B cell (primary cell): ENCODE results near the gene QSER1. TPM values are rescaled to one million over a fixed set of nuclear protein-coding genes. Genes with fewer than 3 reads are reported as not detected.

Experiments
- ATAC-seq: fragments of 200-7000 bp; cut with Tn5 transposase; one replicate; pipeline ENCODE4 v1.10.0; 2021; ENCODE audit warnings: low read depth, mild to moderate bottlenecking, moderate number of reproducible peaks, moderate library complexity
- CTCF ChIA-PET: fragments of 350-600 bp; sonication (Branson Sonifier 250); formaldehyde crosslinking; loops from one replicate; lab custom pipeline; 2021; ENCODE audit warnings: antibody characterized with exemption, inconsistent platforms; lab: Charles Lee
- POLR2A ChIA-PET: fragments of 350-600 bp; sonication (Branson Sonifier 250); formaldehyde crosslinking; loops from one replicate; lab custom pipeline; 2021; ENCODE audit warnings: antibody characterized with exemption; lab: Charles Lee
- DNase-seq: peaks from one replicate; pipeline ENCODE4 v3.0.0; 2013
- H2AFZ ChIP-seq: 2 replicates; pipeline ENCODE4 v1.6.1; 2012; ENCODE audit warnings: mild to moderate bottlenecking, low read depth, low read length; ENCODE audit not compliant: insufficient read depth, poor library complexity, severe bottlenecking
- H3K27ac ChIP-seq, 2 donors: 1 replicate in 1 of 2; 2 replicates in 1 of 2; pipeline ENCODE4 v1.5.1; 2012 to 2013; ENCODE audit warnings: low read length in 2 of 2, mild to moderate bottlenecking in 2 of 2, moderate library complexity in 1 of 2
- H3K27me3 ChIP-seq, 4 experiments: fragments of 200-600 bp in 1 of 4; sonication (generic) in 1 of 4; replicated peaks in 1 of 4; 1 replicate in 2 of 4; 2 replicates in 2 of 4; pipeline versions ENCODE4 v1.6.1 to v1.7.0; 2013 to 2016; ENCODE audit warnings: low read length in 3 of 4, mild to moderate bottlenecking in 2 of 4, mixed read lengths in 1 of 4, moderate library complexity in 1 of 4; ENCODE audit not compliant: insufficient read depth in 4 of 4, control insufficient read depth in 3 of 4; ENCODE audit errors: control extremely low read depth in 1 of 4
- H3K36me3 ChIP-seq, 2 experiments: replicated peaks in 1 of 2; 1 replicate in 1 of 2; 2 replicates in 1 of 2; pipeline versions ENCODE4 v1.6.1 to v1.7.1; 2013; ENCODE audit warnings: low read length in 1 of 2; ENCODE audit not compliant: insufficient read depth in 2 of 2, control insufficient read depth in 1 of 2; ENCODE audit errors: control extremely low read depth in 1 of 2, extremely low read depth in 1 of 2
- H3K4me1 ChIP-seq, 2 donors: fragments of 200-600 bp in 1 of 2; sonication (generic) in 1 of 2; 1 replicate in 1 of 2; 2 replicates in 1 of 2; pipeline versions ENCODE4 v1.5.1 to v1.6.1; 2013 to 2017; ENCODE audit warnings: low read length in 2 of 2; ENCODE audit not compliant: control insufficient read depth in 2 of 2, insufficient read depth in 2 of 2
- H3K4me2 ChIP-seq: replicated peaks from 2 replicates; pipeline ENCODE3; 2012; ENCODE audit warnings: mild to moderate bottlenecking, low read depth, low read length; ENCODE audit not compliant: poor library complexity, severe bottlenecking
- H3K4me3 ChIP-seq, 5 experiments: fragments of 200-600 bp in 1 of 5; sonication (generic) in 1 of 5; 1 replicate in 3 of 5; 2 replicates in 2 of 5; pipeline versions ENCODE4 v1.5.1 to v1.7.0; 2011 to 2016; ENCODE audit warnings: low read length in 4 of 5, mild to moderate bottlenecking in 4 of 5, low read depth in 2 of 5, control low read depth in 1 of 5, moderate library complexity in 1 of 5; ENCODE audit not compliant: insufficient read depth in 1 of 5; ENCODE audit errors: control extremely low read depth in 1 of 5, extremely low read depth in 1 of 5
- H3K79me2 ChIP-seq: fragments of 200-600 bp; sonication (generic); one replicate; pipeline ENCODE4 v1.6.0; 2016; ENCODE audit warnings: low read length; ENCODE audit not compliant: control insufficient read depth, insufficient read depth
- H3K9ac ChIP-seq: fragments of 200-600 bp; sonication (generic); 2 replicates; pipeline ENCODE4 v1.6.1; 2017; ENCODE audit warnings: mild to moderate bottlenecking, low read length, moderate library complexity
- H3K9me3 ChIP-seq, 3 donors: one replicate each; pipeline versions ENCODE4 v1.6.1 to v1.7.1; 2013; ENCODE audit warnings: low read length in 2 of 3; ENCODE audit not compliant: control insufficient read depth in 2 of 3, insufficient read depth in 1 of 3; ENCODE audit errors: control extremely low read depth in 1 of 3
- H4K20me1 ChIP-seq: 2 replicates; pipeline ENCODE4 v1.6.0; 2012; ENCODE audit warnings: mild to moderate bottlenecking, low read length; ENCODE audit not compliant: insufficient read depth, control insufficient read depth, poor library complexity, severe bottlenecking
- H3K27ac Mint-ChIP-seq: one replicate; pipeline ENCODE4 v1.8.0; 2021; ENCODE audit warnings: mixed read lengths
- H3K27me3 Mint-ChIP-seq: one replicate; pipeline ENCODE4 v1.8.0; 2021; ENCODE audit warnings: mixed read lengths
- H3K4me1 Mint-ChIP-seq: one replicate; pipeline ENCODE4 v1.8.0; 2021; ENCODE audit warnings: mixed read lengths
- H3K4me3 Mint-ChIP-seq: one replicate; pipeline ENCODE4 v1.8.0; 2021; ENCODE audit warnings: mixed read lengths
- H3K9me3 Mint-ChIP-seq: one replicate; pipeline ENCODE4 v1.8.0; 2022; ENCODE audit warnings: mixed read lengths; ENCODE audit not compliant: insufficient read depth
- CTCF ChIP-seq: fragments of 200-600 bp; IDR thresholded peaks from one replicate; pipeline ENCODE4 v1.8.0; 2022; ENCODE audit warnings: antibody characterized with exemption, mild to moderate bottlenecking
- EZH2 ChIP-seq: IDR thresholded peaks from 2 replicates; pipeline ENCODE4 v1.6.1; 2012; ENCODE audit warnings: borderline replicate concordance, low read depth, mild to moderate bottlenecking, moderate library complexity, low read length; ENCODE audit not compliant: insufficient read depth, poor library complexity, severe bottlenecking
- WGBS: methylation state at CpG from one replicate; pipeline ENCODE4 v1.1.5; 2013; ENCODE audit warnings: missing lambda C conversion rate; ENCODE audit not compliant: insufficient coverage; 5-methylcytosine and 5-hydroxymethylcytosine counted together
- intact Hi-C: fragments of 100-400 bp; cut with micrococcal nuclease; formaldehyde crosslinking; loops from one replicate; pipeline ENCODE4 v1.10.0; 2022
- polyA plus RNA-seq: library from polyadenylated mRNA; depleted of rRNA; stranded (reverse); fragments of >200 nt; gene quantifications from 2 replicates; pipeline ENCODE4 v1.2.3, GENCODE V29; 2012
- total RNA-seq, 2 donors: library from RNA; stranded (reverse); fragments of 120-200 nt in 1 of 2; gene quantifications; 1 replicate in 1 of 2; 2 replicates in 1 of 2; pipeline versions ENCODE4 v1.2.3 to v1.2.4, GENCODE V29; 2013 to 2022

Gene QSER1
- total and polyA plus RNA-seq, 2 donors (not counting 1 experiment from before 2014, with no cell fraction given): 2.5 to 23.1 TPM

- Histone ChIP-seq H3K79me2 (peaks cover 46% of the 10 kb centered on the region), H3K9me3 (peaks cover 0 to 5% (median 0%) of the 10 kb centered on the region in 3 donors), H2AFZ (peak overlapping the region; percentile 85), H3K9ac (peak overlapping the region; percentile 90), H3K4me1 (peaks cover 12 to 16% of the 10 kb centered on the region in 2 donors), H3K4me3 (peak overlapping the region in 4 of 5 experiments; percentile 69 to 88 (median 84)), H3K4me2 (peak overlapping the region; percentile 85), H3K27me3 (no peaks in the 10 kb centered on the region), H3K27ac (peak overlapping the region; percentile 61 to 70), H3K36me3 (no peaks in the 10 kb centered on the region), H4K20me1 (no peaks in the 10 kb centered on the region)
- intact Hi-C loops: loop anchor here (2.0 to 10.0 kb wide), 4 partner anchors 364 to 1386 kb away; partner anchors contain the start of genes CAPRIN1, ELP4, FBXO3 and HIPK3
- no peak for TF ChIP-seq EZH2
- TF ChIP-seq CTCF: no peak
- WGBS: 0% methylated on average over 27 of the region's 32 CpGs
- H3K4me1 Mint-ChIP-seq: peaks cover 35% of the 10 kb centered on the region
- H3K4me3 Mint-ChIP-seq: peak overlapping the region; percentile 88
- H3K27me3 Mint-ChIP-seq: no peaks in the 10 kb centered on the region
- POLR2A ChIA-PET: interaction anchor here (1.1 to 1.9 kb wide), 3 partner anchors 146 to 269 kb away, joined by 3 to 12 read pairs (median 9); partner anchors contain the start of gene TCP11L1
- CTCF ChIA-PET: interaction anchor here (2.7 to 2.9 kb wide), 2 partner anchors 33 to 172 kb away, joined by 9 to 11 read pairs; no protein-coding TSS in a partner anchor
- H3K9me3 Mint-ChIP-seq: no peaks in the 10 kb centered on the region
- DNase-seq: no peak
- peak overlapping the region; percentile 93 for H3K27ac Mint-ChIP-seq
- ATAC-seq: no peak
Observed at GRCh38 chr11:32893093-32893342, 407 bp downstream of the QSER1 start.
